ENCODE measurements around the gene PACS2. TPM values are rescaled to one million over a fixed set of nuclear protein-coding genes. Genes with fewer than 3 reads are reported as not detected.

Gene PACS2
- polyA plus RNA-seq, 1 of the 3 experiments (the other 2 are of a cell fraction), result 42.7 TPM

DNA sequence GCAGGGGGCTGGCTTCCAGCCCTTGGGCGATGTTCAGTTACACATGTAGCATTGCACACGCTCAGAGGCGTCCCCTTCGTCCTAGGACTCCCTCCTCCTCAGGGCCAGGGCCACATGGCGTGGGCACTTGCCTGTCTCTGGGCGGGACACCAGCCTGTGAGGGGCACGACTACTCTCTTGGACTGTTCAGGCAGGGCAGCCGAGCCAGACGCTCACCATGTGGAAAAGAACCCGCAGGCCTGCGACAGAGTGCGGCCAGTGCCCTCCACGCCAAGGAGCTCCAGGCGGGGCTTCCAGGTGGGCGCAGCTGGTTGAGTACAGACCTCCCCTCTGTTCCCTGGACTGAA, 126.0 kb downstream of the PACS2 start (continued):
- TF ChIP-seq, protein P1, sequence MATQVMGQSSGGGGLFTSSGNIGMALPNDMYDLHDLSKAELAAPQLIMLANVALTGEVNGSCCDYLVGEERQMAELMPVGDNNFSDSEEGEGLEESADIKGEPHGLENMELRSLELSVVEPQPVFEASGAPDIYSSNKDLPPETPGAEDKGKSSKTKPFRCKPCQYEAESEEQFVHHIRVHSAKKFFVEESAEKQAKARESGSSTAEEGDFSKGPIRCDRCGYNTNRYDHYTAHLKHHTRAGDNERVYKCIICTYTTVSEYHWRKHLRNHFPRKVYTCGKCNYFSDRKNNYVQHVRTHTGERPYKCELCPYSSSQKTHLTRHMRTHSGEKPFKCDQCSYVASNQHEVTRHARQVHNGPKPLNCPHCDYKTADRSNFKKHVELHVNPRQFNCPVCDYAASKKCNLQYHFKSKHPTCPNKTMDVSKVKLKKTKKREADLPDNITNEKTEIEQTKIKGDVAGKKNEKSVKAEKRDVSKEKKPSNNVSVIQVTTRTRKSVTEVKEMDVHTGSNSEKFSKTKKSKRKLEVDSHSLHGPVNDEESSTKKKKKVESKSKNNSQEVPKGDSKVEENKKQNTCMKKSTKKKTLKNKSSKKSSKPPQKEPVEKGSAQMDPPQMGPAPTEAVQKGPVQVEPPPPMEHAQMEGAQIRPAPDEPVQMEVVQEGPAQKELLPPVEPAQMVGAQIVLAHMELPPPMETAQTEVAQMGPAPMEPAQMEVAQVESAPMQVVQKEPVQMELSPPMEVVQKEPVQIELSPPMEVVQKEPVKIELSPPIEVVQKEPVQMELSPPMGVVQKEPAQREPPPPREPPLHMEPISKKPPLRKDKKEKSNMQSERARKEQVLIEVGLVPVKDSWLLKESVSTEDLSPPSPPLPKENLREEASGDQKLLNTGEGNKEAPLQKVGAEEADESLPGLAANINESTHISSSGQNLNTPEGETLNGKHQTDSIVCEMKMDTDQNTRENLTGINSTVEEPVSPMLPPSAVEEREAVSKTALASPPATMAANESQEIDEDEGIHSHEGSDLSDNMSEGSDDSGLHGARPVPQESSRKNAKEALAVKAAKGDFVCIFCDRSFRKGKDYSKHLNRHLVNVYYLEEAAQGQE (IDR thresholded peaks at IDR 0.05; ENCODE audit: low read depth, low read length), result no peak
- no peak for TF ChIP-seq JUND (IDR thresholded peaks at IDR 0.05)
- TF ChIP-seq TCF12 (IDR thresholded peaks at IDR 0.05), result no peak
- TF ChIP-seq, protein P2, sequence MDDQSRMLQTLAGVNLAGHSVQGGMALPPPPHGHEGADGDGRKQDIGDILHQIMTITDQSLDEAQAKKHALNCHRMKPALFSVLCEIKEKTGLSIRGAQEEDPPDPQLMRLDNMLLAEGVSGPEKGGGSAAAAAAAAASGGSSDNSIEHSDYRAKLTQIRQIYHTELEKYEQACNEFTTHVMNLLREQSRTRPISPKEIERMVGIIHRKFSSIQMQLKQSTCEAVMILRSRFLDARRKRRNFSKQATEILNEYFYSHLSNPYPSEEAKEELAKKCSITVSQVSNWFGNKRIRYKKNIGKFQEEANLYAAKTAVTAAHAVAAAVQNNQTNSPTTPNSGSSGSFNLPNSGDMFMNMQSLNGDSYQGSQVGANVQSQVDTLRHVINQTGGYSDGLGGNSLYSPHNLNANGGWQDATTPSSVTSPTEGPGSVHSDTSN (IDR thresholded peaks at IDR 0.05), result no peak

DNA sequence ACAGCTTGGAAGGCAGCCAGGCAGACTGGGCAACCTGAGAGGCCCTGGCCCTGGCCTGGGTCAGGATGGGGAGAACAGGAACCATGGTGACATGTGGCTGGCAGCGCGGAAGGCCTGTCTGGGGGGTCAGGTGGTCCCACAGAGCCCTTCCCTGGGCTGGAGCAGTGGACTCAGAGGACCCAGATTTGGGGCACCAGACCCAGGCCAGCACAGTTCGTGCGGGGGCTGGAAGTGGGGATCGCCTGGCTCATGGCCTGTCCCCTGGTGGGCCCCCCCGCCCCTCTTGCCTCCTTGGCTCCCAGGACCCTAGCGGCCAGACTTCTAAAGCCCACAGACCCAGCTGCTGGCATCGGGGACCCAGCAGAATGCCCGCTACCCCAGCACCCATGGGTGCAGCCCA, 126.4 kb downstream of the PACS2 start:
- no CpG with 5 or more reads among the region's 9 CpGs for WGBS (ENCODE audit: low lambda C conversion rate)
- ChIA-PET CTCF (interaction anchor here (0.6 to 3.0 kb wide), 5 partner anchors 10 to 109 kb away, joined by 3 to 11 read pairs (median 4); no protein-coding TSS in a partner anchor), POLR2A (no interaction called here)
- no peak overlapping the region for H2AFZ ChIP-seq (ENCODE audit: low read depth)
- H3K9ac ChIP-seq, result no peak overlapping the region
- no peaks in the 10 kb centered on the region for H3K27me3 ChIP-seq (ENCODE audit: insufficient read depth)
- peaks cover 0 to 8% of the 10 kb centered on the region in 2 experiments; a peak in 1 of 4 replicates for H3K4me1 ChIP-seq (ENCODE audit: control insufficient read depth in 1 of 2, insufficient read depth in 2 of 2, low read depth in 1 of 2, low read length in 1 of 2)
- H3K9me3 ChIP-seq, result no peaks in the 10 kb centered on the region
- peaks cover 52% of the 10 kb centered on the region for H4K20me1 ChIP-seq (ENCODE audit: insufficient read depth)
- H3K36me3 ChIP-seq (replicated peaks in 1 of 2; ENCODE audit: control insufficient read depth in 1 of 2, insufficient read depth in 2 of 2, low read length in 1 of 2), result peaks cover 3 to 36% of the 10 kb centered on the region in 2 experiments
- H3F3A ChIP-seq (replicated peaks; ENCODE audit: insufficient read depth), result no peaks in the 10 kb centered on the region
- no peaks in the 10 kb centered on the region for H3K9me2 ChIP-seq
- DNase-seq, result no peak
- H3K27ac ChIP-seq (ENCODE audit: low read depth in 2 of 2, low read length in 1 of 2), result no peak overlapping the region; a peak in 1 of 4 replicates
- no peak for TF ChIP-seq GATA2 (CRISPR knock-in tag; IDR thresholded peaks at IDR 0.05)
- TF ChIP-seq, protein P3, sequence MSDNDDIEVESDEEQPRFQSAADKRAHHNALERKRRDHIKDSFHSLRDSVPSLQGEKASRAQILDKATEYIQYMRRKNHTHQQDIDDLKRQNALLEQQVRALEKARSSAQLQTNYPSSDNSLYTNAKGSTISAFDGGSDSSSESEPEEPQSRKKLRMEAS (IDR thresholded peaks at IDR 0.05; ENCODE audit: low read depth), result no peak
- TF ChIP-seq RCOR1 (IDR thresholded peaks at IDR 0.05; ENCODE audit: low read length), result no peak
- TF ChIP-seq ELF1 (IDR thresholded peaks at IDR 0.05), result no peak
- TF ChIP-seq, protein P4, sequence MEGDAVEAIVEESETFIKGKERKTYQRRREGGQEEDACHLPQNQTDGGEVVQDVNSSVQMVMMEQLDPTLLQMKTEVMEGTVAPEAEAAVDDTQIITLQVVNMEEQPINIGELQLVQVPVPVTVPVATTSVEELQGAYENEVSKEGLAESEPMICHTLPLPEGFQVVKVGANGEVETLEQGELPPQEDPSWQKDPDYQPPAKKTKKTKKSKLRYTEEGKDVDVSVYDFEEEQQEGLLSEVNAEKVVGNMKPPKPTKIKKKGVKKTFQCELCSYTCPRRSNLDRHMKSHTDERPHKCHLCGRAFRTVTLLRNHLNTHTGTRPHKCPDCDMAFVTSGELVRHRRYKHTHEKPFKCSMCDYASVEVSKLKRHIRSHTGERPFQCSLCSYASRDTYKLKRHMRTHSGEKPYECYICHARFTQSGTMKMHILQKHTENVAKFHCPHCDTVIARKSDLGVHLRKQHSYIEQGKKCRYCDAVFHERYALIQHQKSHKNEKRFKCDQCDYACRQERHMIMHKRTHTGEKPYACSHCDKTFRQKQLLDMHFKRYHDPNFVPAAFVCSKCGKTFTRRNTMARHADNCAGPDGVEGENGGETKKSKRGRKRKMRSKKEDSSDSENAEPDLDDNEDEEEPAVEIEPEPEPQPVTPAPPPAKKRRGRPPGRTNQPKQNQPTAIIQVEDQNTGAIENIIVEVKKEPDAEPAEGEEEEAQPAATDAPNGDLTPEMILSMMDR (IDR thresholded peaks at IDR 0.05), result no peak
- H3K4me2 ChIP-seq, result no peak overlapping the region
- H3K79me2 ChIP-seq (ENCODE audit: insufficient read depth), result peaks cover 63% of the 10 kb centered on the region
- H3K4me3 ChIP-seq (ENCODE audit: low read depth in 2 of 2, low read length in 1 of 2), result no peak overlapping the region

All from SK-N-SH (cell line).